ENCODE measurements around the gene LRMDA. TPM values are rescaled to one million over a fixed set of nuclear protein-coding genes. Genes with fewer than 3 reads are reported as not detected.

The LRMDA gene
- polyA plus RNA-seq, 3 donors = 39.8 to 59.6 (median 56.4) TPM

GRCh38 chr10:75483188-75483587 is 51.8 kb downstream of the LRMDA start:
- Mint-ChIP-seq H3K4me3 (no peak overlapping the region), H3K27ac (no peak overlapping the region), H3K36me3 (peaks cover 13 to 30% of the 10 kb centered on the region in 2 donors), H3K4me1 (peaks cover 8% of the 10 kb centered on the region), H3K27me3 (ENCODE audit: low read depth in 3 of 3) (no peaks in the 10 kb centered on the region), H3K9me3 (peaks cover 2 to 16% (median 6%) of the 10 kb centered on the region in 7 donors)
- no peak for TF ChIP-seq CTCF (IDR thresholded peaks at IDR 0.05)
- no CpG with 5 or more reads among the region's 1 CpG for WGBS (ENCODE audit: insufficient coverage)
- no peak overlapping the region for H3K4me3 ChIP-seq (replicated peaks in 1 of 3; ENCODE audit: low read depth in 2 of 3, low read length in 3 of 3)
- H3K27me3 ChIP-seq (ENCODE audit: control insufficient read depth in 2 of 2, insufficient read depth in 2 of 2, low read length in 2 of 2) = no peaks in the 10 kb centered on the region
- no peak for DNase-seq
- H3K9me3 ChIP-seq (replicated peaks in 1 of 2; ENCODE audit: control insufficient read depth in 1 of 2, insufficient read depth in 1 of 2, low read length in 2 of 2) = peaks cover 7 to 8% of the 10 kb centered on the region in 2 donors
- peaks cover 73% of the 10 kb centered on the region for H3K79me2 ChIP-seq (ENCODE audit: insufficient read depth, low read length)
- H3K9ac ChIP-seq (ENCODE audit: insufficient read depth, low read length, poor library complexity, severe bottlenecking) = no peak overlapping the region
- no peaks in the 10 kb centered on the region for H3K4me1 ChIP-seq (ENCODE audit: control insufficient read depth in 1 of 2, insufficient read depth in 2 of 2, low read length in 2 of 2)
- no peak overlapping the region for H3K27ac ChIP-seq (ENCODE audit: low read depth in 1 of 2, low read length in 2 of 2)
- H3K36me3 ChIP-seq (replicated peaks in 1 of 2; ENCODE audit: control insufficient read depth in 1 of 2, insufficient read depth in 2 of 2, low read length in 2 of 2) = peaks cover 0 to 6% of the 10 kb centered on the region in 2 donors
- no peak overlapping the region for H3K4me2 ChIP-seq (replicated peaks; ENCODE audit: extremely low read depth, low read length, poor library complexity, severe bottlenecking)
- intact Hi-C loops (cut with micrococcal nuclease) = no loop called here
- H4K20me1 ChIP-seq (ENCODE audit: insufficient read depth, low read length) = peaks cover 25% of the 10 kb centered on the region
- H2AFZ ChIP-seq (ENCODE audit: insufficient read depth, low read depth, low read length, poor library complexity, severe bottlenecking) = no peak overlapping the region

GRCh38 chr10:75484717-75485116 is 53.3 kb downstream of the LRMDA start:
- Mint-ChIP-seq H3K4me1 (peaks cover 6% of the 10 kb centered on the region), H3K9me3 (peaks cover 2 to 16% (median 6%) of the 10 kb centered on the region in 7 donors), H3K36me3 (peaks cover 9 to 31% of the 10 kb centered on the region in 2 donors), H3K4me3 (no peak overlapping the region), H3K27me3 (ENCODE audit: low read depth in 3 of 3) (no peaks in the 10 kb centered on the region), H3K27ac (no peak overlapping the region)
- Histone ChIP-seq H3K9ac (ENCODE audit: insufficient read depth, low read length, poor library complexity, severe bottlenecking) (no peak overlapping the region), H3K4me2 (replicated peaks; ENCODE audit: extremely low read depth, low read length, poor library complexity, severe bottlenecking) (no peak overlapping the region), H3K36me3 (replicated peaks in 1 of 2; ENCODE audit: control insufficient read depth in 1 of 2, insufficient read depth in 2 of 2, low read length in 2 of 2) (no peaks in the 10 kb centered on the region), H3K27me3 (ENCODE audit: control insufficient read depth in 2 of 2, insufficient read depth in 2 of 2, low read length in 2 of 2) (no peaks in the 10 kb centered on the region), H3K4me1 (ENCODE audit: control insufficient read depth in 1 of 2, insufficient read depth in 2 of 2, low read length in 2 of 2) (no peaks in the 10 kb centered on the region), H2AFZ (ENCODE audit: insufficient read depth, low read depth, low read length, poor library complexity, severe bottlenecking) (no peak overlapping the region), H4K20me1 (ENCODE audit: insufficient read depth, low read length) (peaks cover 34% of the 10 kb centered on the region), H3K27ac (ENCODE audit: low read depth in 1 of 2, low read length in 2 of 2) (no peak overlapping the region), H3K79me2 (ENCODE audit: insufficient read depth, low read length) (peaks cover 80% of the 10 kb centered on the region), H3K4me3 (replicated peaks in 1 of 3; ENCODE audit: low read depth in 2 of 3, low read length in 3 of 3) (no peak overlapping the region), H3K9me3 (replicated peaks in 1 of 2; ENCODE audit: control insufficient read depth in 1 of 2, insufficient read depth in 1 of 2, low read length in 2 of 2) (peaks cover 7 to 8% of the 10 kb centered on the region in 2 donors)
- no CpG with 5 or more reads among the region's 1 CpG for WGBS (ENCODE audit: insufficient coverage)
- DNase-seq = no peak
- intact Hi-C loops (cut with micrococcal nuclease) = no loop called here
- no peak for TF ChIP-seq CTCF (IDR thresholded peaks at IDR 0.05)

All from CD14-positive monocyte (primary cell).